ENCODE measurements around the gene CCDC187.
A peak's percentile ranks its signal among the peaks of the same experiment; 100 is the strongest.

Gene CCDC187

DNA sequence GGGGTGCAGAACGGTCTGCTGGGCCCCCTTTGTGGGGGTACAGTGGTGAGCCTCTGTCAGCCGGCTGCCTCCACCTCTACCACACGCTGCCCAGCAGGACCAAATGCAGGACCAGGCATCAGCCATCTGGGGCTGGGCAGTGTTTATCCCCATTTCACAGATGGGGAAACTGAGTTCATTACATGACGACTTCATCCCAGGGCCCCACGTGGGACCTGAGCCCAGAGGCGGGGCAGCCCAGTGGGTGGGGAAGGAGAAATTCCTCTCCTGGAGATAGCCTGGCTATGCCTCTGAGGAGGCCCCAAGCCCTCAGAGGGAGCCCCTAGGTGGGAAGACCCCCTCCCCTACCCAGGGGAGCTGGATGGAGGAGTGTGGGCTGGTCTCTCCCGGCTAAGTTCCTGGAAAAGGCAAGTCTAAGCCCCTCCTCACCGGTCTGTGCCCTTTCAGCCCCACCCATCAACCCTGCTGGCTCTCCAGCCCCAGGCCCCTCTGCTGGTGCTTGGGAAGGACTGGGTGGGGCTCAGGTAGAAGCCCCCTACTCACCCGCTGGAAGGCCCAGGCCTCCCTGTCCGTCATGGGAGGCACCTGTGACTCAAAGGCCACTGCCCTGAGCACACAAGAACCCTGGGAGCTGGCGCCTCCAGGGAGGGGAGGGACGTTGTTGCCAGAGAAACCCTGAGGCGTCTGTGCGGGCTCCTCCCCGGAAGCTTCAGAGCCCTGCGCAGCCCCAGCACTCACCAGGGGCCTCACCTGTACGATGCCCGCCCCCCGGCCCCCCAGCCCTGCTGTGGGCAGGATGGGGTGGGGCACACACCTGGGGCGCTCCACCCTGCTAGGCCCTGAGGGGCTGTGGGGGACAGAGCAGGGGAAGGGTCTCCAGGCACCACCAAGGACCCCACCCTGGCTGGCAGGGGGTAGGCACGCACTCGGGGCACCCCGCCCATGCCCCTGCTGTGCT, 7.4 kb upstream of the CCDC187 start:
- DNase-seq, result peak; percentile 28

DNA sequence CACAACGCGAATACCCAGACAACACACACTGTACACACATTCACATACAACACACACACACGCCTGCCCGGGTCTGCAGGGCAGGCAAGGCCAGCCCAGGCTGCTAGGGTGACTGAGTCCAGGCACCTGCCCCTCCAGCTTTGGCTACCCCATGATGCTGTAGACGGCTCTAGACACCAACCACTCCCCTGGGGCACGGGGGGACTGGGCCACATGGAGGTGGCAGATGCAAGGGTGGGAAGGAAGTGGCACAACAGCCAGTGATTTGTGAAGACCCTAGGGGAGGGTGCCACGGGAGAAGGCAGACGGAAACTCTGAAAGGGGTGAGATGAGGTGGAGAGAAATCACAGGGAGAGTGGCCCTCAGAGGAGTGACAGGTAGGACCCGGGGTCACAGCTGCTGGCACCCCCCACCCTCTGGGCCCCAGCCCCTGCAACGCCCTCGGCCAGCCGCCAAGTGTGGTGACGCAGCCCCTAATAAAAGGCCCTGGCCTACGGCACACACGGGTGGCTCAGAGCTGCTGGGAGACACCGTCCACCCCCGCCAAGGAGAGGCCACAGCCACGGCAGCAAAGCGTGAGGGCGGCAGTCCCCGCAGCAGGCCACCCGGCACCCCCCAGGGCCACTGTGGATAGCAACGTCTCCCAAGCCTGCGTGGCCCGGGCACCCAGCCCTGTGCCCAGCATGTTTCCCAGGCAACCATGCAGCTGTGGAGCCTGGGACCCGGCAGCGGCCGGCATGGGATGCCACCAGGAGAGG, 6.6 kb upstream of the CCDC187 start:
- DNase-seq, result peak; percentile 82

- no peak for DNase-seq
These were observed 5.9 kb upstream of the CCDC187 start for GRCh38 chr9:136309806-136310220.

- peak; percentile 95 for DNase-seq
These were observed 5.4 kb upstream of the CCDC187 start for GRCh38 chr9:136309101-136309801.

DNA sequence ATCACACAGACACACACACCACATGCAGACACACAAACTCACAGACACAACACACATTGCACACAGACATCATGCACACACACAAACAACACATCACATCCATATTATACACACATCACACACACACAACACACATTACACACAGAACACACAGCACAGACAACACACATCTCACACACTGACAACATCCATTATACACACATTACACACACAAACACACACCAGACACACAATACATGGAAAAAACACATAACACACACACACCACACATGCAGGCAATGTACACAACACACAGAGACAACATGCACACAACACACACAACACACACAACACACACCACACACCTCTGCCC, 4.8 kb upstream of the CCDC187 start:
- DNase-seq, result no peak

DNA sequence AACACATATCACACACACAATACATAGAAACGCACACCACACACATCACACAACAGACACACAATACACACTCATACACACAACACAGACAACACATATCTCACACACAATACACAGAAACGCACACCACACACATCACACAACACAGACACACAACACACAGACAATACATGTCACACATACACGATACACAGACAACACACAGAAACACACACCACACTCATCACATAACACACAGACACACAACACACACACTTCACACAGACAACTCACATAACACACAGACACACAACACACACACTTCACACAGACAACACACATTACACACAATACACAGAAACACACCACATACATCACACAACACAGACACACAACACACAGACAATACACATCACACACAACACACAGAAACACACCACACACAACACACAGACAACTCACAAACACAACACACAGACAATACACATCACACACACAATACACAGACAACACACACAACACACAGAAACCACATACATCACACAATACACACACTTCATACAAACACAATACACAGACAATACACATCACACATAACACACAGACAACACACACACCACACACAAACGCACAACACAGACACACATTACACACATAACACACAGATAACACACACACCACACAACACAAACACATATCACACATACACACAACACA, 4.3 kb upstream of the CCDC187 start:
- no peak for DNase-seq

DNA sequence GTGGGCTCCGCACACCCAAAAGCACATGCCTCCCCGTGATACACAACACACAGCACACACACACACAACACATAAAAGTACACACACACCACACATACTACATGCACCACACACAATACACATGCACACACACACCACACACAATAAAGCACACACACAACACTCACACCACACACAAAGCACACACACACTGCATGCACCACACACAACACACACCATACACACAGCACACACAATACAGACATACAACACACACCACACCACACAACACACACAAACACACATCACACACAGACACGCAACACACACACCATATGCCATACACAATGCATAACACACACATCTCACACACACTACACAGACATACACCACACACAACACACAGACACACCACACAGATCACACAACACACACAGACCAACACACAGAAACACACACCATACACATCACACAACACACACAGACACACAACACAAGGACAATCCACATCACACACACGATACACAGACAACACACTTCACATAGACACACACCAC, 3.4 kb upstream of the CCDC187 start:
- DNase-seq, result no peak

- DNase-seq, result no peak
These were observed 2.6 kb upstream of the CCDC187 start for GRCh38 chr9:136306211-136307208.

DNA sequence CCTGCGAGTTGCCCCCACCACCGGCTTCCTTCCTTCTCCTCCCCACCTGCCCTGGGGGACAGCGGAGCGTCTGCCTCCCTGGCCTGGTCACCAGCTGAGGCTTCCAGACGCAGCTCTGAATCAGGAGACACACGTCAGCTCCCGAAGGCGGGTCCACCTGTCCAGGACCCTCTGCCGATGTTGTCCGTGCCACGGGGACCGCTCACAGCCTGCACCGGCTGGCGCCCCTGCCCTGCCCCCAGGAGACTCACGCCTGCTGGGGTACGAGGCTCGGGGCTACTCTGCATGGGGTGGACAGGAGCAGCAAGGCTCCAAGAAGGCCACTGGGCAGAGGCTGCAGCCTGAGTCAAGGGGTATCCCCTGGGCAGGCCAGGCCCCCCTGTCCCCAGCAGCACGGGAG, 1.9 kb upstream of the CCDC187 start:
- no peak for DNase-seq

- no peak for DNase-seq
These were observed 1.1 kb upstream of the CCDC187 start for GRCh38 chr9:136304981-136305380.

GRCh38 chr9:136304456-136304855, 562 bp upstream of the CCDC187 start:
- no peak for DNase-seq

DNA sequence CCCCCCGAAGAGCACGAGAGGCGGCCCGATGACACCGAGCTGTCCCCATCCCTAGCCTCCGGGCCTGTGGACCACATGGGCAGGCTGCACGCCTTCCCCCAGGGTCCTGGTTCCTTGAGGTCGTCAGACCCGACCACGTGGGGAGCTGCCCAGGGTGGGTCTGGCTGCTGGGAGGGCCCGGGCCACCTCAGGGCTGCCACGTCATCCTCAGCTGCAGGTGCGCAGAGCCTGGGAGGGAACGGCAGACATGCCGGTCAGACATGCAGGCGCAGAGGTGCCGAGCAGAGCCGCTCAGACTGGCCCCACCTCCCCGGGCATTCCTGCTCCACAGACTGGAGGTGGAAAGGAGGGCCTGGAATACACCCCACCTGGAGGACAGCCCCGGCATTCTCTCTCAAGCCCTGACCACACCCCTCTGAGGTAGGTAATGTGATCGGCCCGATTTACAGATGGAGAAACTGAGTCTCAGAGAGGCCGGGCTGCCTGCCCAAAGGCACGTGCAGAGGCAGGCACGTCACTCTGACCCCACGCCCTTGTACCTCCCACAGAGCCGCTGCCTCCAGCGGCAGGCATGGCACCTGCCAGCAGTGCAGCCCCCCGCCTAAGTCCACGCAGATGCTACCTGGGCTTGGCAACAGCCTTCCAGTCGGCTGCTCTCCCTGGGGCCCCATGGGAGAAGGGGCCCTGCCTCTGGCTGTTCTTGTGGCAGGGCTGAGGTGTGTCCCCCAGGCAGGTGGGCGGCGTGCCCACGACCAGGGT, 649 bp downstream of the CCDC187 start:
- no peak for DNase-seq

- no peak for DNase-seq
These were observed 1.4 kb downstream of the CCDC187 start for GRCh38 chr9:136302527-136302926.

DNA sequence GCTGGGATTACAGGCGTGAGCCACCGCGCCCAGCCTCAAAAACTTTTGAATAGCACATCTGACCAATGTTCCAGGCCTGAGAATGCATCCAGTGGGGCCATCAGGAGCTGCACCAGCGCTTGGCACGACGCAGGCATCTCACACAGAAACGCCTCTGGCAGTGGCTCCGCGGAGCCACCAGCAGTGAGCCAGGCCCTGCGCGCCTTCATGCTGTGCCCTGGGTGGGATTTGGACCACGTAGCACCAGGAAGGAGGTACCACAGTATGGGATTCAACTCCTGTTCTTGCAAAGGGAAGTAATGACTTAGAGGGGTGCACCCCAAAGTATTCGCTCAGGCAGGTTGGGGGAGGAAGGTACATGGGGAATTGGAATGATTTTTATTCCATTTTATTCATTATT, 3.0 kb downstream of the CCDC187 start:
- DNase-seq, result no peak

DNA sequence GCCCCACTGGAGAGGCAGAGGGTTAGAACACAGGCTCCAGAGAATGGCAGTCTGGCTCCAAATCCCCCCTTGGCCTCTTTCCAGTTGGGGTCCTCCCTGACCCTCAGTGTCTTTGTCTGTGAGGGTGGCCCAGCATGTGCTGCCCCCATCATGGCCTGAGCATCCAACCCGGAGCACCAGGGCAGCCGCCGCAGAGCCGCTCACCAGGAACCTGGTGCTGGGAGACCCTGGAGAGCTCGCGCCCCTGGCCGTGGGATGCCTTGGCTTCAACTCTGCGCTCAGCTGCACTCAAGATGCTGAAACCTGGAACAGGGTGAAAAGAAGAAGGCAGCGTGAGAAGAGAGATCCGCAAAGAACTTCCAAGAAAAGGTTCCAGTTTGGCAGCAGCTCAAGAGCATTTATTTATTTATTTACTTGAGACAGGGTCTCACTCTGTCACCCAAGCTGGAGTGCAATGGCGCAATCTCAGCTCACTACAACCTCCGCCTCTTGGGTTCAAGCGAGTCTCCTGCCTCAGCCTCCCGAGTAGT, 3.8 kb downstream of the CCDC187 start:
- no peak for DNase-seq

- no peak for DNase-seq
These were observed 4.4 kb downstream of the CCDC187 start for GRCh38 chr9:136299541-136299940.

- no peak for DNase-seq
These were observed 4.8 kb downstream of the CCDC187 start for GRCh38 chr9:136299116-136299515.

DNA sequence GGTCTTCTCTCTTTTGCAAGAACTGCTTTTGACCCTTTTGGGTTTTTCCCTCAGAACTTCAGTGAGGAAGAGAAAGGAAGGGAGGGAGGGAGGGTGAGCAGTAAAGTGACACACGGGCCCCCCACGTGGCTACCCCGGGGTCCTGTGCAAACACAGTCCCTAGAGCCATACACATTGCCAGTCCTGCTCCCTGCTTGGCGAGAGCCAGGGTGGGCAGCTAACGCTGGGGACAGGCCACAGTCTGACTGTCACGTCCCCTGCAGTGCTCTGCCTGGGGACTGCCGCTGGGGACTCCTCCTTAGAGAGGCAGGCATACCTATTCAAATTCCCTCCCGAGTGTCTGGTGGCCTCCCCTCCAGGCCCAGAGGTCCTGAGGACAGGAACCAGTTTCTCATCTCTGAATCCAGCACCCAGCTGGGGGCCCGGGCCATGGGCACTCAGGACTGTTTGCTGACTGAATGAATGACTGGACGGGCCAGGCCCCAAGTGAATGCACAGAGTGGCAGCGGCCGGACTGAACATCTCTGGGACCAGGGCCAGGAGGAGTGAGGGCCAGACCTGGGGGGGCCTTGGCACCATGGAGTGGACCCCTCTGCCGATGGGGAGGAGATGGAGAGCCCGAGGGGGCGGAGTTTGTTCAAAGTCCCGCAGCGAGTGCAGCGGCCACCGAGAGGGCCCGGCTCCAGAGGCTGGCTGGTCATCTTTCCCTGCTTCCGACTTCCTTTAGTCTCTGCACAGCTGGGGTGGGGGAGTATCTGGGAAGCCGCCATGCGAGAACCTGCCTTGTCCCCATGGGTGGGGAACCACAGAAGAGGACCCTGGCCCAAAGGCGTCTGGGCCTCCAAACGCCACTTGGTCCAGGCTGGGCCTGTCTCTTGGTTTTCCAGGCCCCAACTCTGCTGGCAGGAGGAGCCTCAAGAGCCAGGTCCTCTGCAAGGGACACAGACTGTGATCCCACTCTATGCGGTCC, 5.8 kb downstream of the CCDC187 start:
- DNase-seq, result no peak

All from NCI-H1694 (cell line).